ENCODE data around the gene CES5A. TPM values are rescaled to one million over a fixed set of nuclear protein-coding genes. Genes with fewer than 3 reads are reported as not detected.

CES5A gene
- total RNA-seq, 1 experiment from 2014 or later, result not detected

DNA sequence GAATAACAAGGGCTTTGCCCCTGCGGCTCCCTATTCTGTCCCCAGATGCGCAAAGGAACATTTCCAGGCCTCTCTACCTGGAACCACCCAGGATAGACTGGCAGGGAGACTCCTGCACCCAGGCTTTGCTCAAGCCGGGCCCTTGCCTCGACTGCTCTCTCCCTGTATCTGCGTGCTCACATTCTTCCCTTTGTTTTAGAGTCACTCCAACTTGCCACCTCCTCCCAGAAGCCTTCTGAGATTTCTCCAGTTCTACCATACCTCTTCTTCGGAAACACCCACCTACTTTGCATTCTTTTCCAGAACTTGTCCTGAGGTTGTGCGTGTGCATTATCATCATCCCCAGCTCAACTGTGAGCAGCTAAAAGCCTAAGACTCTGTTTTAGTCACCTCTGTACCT is 3.0 kb downstream of the CES5A start:
- POLR2A ChIA-PET, result no interaction called here
- BruUV-seq (replicated peaks), result no TSS peak
- TF ChIP-seq, protein P1, sequence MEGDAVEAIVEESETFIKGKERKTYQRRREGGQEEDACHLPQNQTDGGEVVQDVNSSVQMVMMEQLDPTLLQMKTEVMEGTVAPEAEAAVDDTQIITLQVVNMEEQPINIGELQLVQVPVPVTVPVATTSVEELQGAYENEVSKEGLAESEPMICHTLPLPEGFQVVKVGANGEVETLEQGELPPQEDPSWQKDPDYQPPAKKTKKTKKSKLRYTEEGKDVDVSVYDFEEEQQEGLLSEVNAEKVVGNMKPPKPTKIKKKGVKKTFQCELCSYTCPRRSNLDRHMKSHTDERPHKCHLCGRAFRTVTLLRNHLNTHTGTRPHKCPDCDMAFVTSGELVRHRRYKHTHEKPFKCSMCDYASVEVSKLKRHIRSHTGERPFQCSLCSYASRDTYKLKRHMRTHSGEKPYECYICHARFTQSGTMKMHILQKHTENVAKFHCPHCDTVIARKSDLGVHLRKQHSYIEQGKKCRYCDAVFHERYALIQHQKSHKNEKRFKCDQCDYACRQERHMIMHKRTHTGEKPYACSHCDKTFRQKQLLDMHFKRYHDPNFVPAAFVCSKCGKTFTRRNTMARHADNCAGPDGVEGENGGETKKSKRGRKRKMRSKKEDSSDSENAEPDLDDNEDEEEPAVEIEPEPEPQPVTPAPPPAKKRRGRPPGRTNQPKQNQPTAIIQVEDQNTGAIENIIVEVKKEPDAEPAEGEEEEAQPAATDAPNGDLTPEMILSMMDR (IDR thresholded peaks at IDR 0.05; ENCODE audit: unreplicated experiment), result no peak
- DNase-seq (ENCODE audit: unreplicated experiment), result no peak
- H3K4me3 Mint-ChIP-seq (ENCODE audit: unreplicated experiment), result no peak overlapping the region
- intact Hi-C loops (cut with micrococcal nuclease), result no loop called here
- H3K4me1 Mint-ChIP-seq (ENCODE audit: insufficient read depth, unreplicated experiment), result no peaks in the 10 kb centered on the region
- CTCF ChIA-PET, result interaction anchor here (1.0 to 2.0 kb wide), 3 partner anchors 9 to 446 kb away, joined by 3 to 7 read pairs (median 4); no protein-coding TSS in a partner anchor
- peaks cover 44% of the 10 kb centered on the region for H3K27me3 Mint-ChIP-seq (ENCODE audit: insufficient read depth, unreplicated experiment)
- no peak overlapping the region for H3K27ac Mint-ChIP-seq (ENCODE audit: low read depth, unreplicated experiment)
- H3K36me3 Mint-ChIP-seq (ENCODE audit: insufficient read depth, unreplicated experiment), result no peaks in the 10 kb centered on the region
- no peaks in the 10 kb centered on the region for H3K9me3 Mint-ChIP-seq (ENCODE audit: unreplicated experiment)

DNA sequence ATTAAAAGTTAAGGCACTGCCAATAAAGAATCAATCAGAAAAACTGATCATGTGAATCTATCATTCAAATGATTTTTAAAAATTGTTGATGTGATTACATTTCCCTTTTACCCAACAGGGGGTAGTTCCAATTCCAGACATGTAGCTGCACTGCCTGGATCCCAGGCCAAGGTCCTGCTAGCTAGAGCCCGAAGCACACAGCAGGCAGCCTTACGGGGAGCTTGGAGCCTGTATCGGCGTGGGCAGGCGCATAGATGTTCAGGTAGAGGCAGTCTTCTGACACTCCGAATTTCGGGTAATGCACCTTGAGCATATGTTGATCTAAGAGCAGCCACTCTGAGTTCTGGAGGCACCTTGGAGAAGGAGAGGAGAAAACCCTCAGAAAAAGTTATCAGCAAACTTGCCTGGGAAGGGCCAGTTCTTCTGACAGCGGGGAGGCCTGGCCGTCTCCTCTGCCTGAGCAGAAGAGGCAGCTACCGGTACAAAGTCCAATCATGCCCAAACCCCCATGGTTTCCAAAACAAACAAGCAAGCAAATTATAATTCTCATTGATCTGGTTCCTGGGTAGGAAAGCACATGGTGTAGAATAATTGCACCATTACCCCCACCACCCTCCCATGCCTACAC is 3.6 kb downstream of the CES5A start:
- Mint-ChIP-seq H3K27me3 (ENCODE audit: insufficient read depth, unreplicated experiment) (peaks cover 39% of the 10 kb centered on the region), H3K4me1 (ENCODE audit: insufficient read depth, unreplicated experiment) (no peaks in the 10 kb centered on the region), H3K9me3 (ENCODE audit: unreplicated experiment) (no peaks in the 10 kb centered on the region), H3K27ac (ENCODE audit: low read depth, unreplicated experiment) (no peak overlapping the region), H3K36me3 (ENCODE audit: insufficient read depth, unreplicated experiment) (no peaks in the 10 kb centered on the region), H3K4me3 (ENCODE audit: unreplicated experiment) (no peak overlapping the region)
- no peak for DNase-seq (ENCODE audit: unreplicated experiment)
- ChIA-PET POLR2A (no interaction called here), CTCF (interaction anchor here (2.0 kb wide), 1 partner anchor 170 kb away, joined by 7 read pairs; no protein-coding TSS in a partner anchor)
- intact Hi-C loops (cut with micrococcal nuclease), result no loop called here
- BruUV-seq (replicated peaks), result no TSS peak
- TF ChIP-seq, protein P1 (IDR thresholded peaks at IDR 0.05; ENCODE audit: unreplicated experiment), result no peak

DNA sequence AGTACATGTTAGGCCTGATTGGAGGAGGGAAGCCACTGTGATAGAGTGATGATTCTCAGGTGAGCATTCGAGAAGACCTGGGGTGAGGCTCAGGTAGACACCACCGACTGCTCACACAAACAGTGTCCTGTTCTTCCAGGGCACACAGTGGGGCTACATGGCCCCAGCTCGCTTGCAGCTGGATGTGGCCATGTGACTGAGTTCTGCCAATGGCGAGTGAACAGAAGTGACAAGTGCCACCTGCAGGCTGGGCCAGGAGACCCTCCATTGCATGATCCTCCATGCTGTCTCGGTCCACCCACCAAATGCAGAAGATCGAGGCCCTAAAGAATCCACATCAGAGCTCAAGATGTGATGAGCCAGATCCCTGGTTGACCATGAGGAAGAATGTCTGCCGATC is 6.2 kb downstream of the CES5A start:
- no peak for DNase-seq (ENCODE audit: unreplicated experiment)
- TF ChIP-seq, protein P1 (IDR thresholded peaks at IDR 0.05; ENCODE audit: unreplicated experiment), result no peak
- no peak overlapping the region for H3K27ac Mint-ChIP-seq (ENCODE audit: low read depth, unreplicated experiment)
- no TSS peak for BruUV-seq (replicated peaks)
- peaks cover 21% of the 10 kb centered on the region for H3K27me3 Mint-ChIP-seq (ENCODE audit: insufficient read depth, unreplicated experiment)
- H3K4me1 Mint-ChIP-seq (ENCODE audit: insufficient read depth, unreplicated experiment), result no peaks in the 10 kb centered on the region
- no peaks in the 10 kb centered on the region for H3K9me3 Mint-ChIP-seq (ENCODE audit: unreplicated experiment)
- no peak overlapping the region for H3K4me3 Mint-ChIP-seq (ENCODE audit: unreplicated experiment)
- intact Hi-C loops (cut with micrococcal nuclease), result no loop called here
- ChIA-PET POLR2A (no interaction called here), CTCF (no interaction called here)
- H3K36me3 Mint-ChIP-seq (ENCODE audit: insufficient read depth, unreplicated experiment), result no peaks in the 10 kb centered on the region

DNA sequence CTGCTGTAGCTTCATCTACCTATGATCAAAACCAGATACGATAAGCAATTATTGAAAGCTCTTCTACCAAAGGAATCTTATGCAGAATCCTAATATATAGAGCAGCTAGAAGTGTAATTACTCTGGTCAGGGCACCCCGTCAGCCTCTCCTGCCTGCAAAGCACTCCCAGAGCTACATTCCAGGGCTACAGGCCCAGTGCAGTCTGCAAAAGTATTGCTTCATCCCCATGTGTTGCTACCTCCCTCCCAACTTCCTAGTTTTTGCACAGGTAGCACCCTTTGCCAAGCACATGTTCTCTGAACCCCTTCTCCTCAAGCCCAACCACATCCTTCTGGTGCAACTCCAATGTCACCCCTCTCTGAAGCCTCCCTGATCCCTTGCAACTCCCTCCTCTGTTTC is 7.0 kb downstream of the CES5A start:
- ChIA-PET CTCF (interaction anchor here (0.9 kb wide), 1 partner anchor 156 kb away, joined by 3 read pairs; no protein-coding TSS in a partner anchor), POLR2A (no interaction called here)
- TF ChIP-seq, protein P1 (IDR thresholded peaks at IDR 0.05; ENCODE audit: unreplicated experiment), result no peak
- DNase-seq (ENCODE audit: unreplicated experiment), result no peak
- Mint-ChIP-seq H3K27ac (ENCODE audit: low read depth, unreplicated experiment) (no peak overlapping the region), H3K36me3 (ENCODE audit: insufficient read depth, unreplicated experiment) (no peaks in the 10 kb centered on the region), H3K4me3 (ENCODE audit: unreplicated experiment) (no peak overlapping the region), H3K9me3 (ENCODE audit: unreplicated experiment) (no peaks in the 10 kb centered on the region), H3K27me3 (ENCODE audit: insufficient read depth, unreplicated experiment) (peaks cover 21% of the 10 kb centered on the region), H3K4me1 (ENCODE audit: insufficient read depth, unreplicated experiment) (no peaks in the 10 kb centered on the region)
- intact Hi-C loops (cut with micrococcal nuclease), result no loop called here
- no TSS peak for BruUV-seq (replicated peaks)

Data from MCF 10A (cell line).